ENCODE data around the gene EME2. TPM values are rescaled to one million over a fixed set of nuclear protein-coding genes. Genes with fewer than 3 reads are reported as not detected.

Gene EME2
- total RNA-seq: 17.2 and 20.9 TPM in 2 replicates

GRCh38 chr16:1772362-1772907 is at the start of gene EME2:
EME2 (plus strand) TSS chr16:1772810; CDS start chr16:1773228, 418 bp downstream.

GRCh38 chr16:1771188-1771863 is 1.3 kb upstream of the EME2 start, which contains the start of gene NME3:
NME3 (minus strand) TSS chr16:1771543; CDS start chr16:1771534, 9 bp downstream.

GRCh38 chr16:1772908-1773702 is 495 bp downstream of the EME2 start, which contains the start of gene MRPS34:
MRPS34 (minus strand) TSS chr16:1773134; CDS start chr16:1773119, 15 bp downstream.

GRCh38 chr16:1782408-1783264 is 10.0 kb downstream of the EME2 start, which contains the start of the genes NUBP2 and SPSB3:
NUBP2 (plus strand) TSS chr16:1782960; CDS start chr16:1783021, 61 bp downstream.
SPSB3 (minus strand) TSS chr16:1782571; CDS start chr16:1781483, 1,088 bp downstream.

GRCh38 chr16:1793578-1794220 is 21.1 kb downstream of the EME2 start, which contains the start of gene IGFALS:
IGFALS (minus strand) TSS chr16:1793705; CDS start chr16:1793652, 53 bp downstream.

Other genes with a start within 250 kb of the EME2 start
- 1.4 and 4.8 TPM in 2 replicates for gene TMEM204, start 239.1 kb upstream of the EME2 start, total RNA-seq
- gene IFT140, start 160.7 kb upstream of the EME2 start, total RNA-seq: 32.5 and 41.0 TPM in 2 replicates
- 5.0 and 11.4 TPM in 2 replicates for gene CRAMP1, start 160.4 kb upstream of the EME2 start, total RNA-seq
- 25.5 and 69.2 TPM in 2 replicates for gene JPT2, start 94.5 kb upstream of the EME2 start, total RNA-seq
- 29.7 and 69.6 TPM in 2 replicates for gene MAPK8IP3, start 66.6 kb upstream of the EME2 start, total RNA-seq
- 54.8 and 102 TPM in 2 replicates for gene NME3, start 1.3 kb upstream of the EME2 start, total RNA-seq
- gene MRPS34, start 324 bp downstream of the EME2 start, total RNA-seq: 57.5 and 73.0 TPM in 2 replicates
- 24.1 and 30.9 TPM in 2 replicates for gene SPSB3, start 9.8 kb downstream of the EME2 start, total RNA-seq
- 52.0 and 60.9 TPM in 2 replicates for gene NUBP2, start 10.2 kb downstream of the EME2 start, total RNA-seq
- not detected in 2 replicates for gene IGFALS, start 20.9 kb downstream of the EME2 start, total RNA-seq
- gene HAGH, start 54.0 kb downstream of the EME2 start, total RNA-seq: 54.9 and 57.3 TPM in 2 replicates
- 57.6 and 61.4 TPM in 2 replicates for gene FAHD1, start 54.4 kb downstream of the EME2 start, total RNA-seq
- not detected in 2 replicates for gene MEIOB, start 99.4 kb downstream of the EME2 start, total RNA-seq
- not detected in 2 replicates for gene HS3ST6, start 145.6 kb downstream of the EME2 start, total RNA-seq
- gene MSRB1, start 170.4 kb downstream of the EME2 start, total RNA-seq: 4.1 and 6.2 TPM in 2 replicates
- gene RPL3L, start 181.9 kb downstream of the EME2 start, total RNA-seq: not detected in 2 replicates
- gene NDUFB10, start 186.7 kb downstream of the EME2 start, total RNA-seq: 91.1 and 110 TPM in 2 replicates
- 1,386 and 1,428 TPM in 2 replicates for gene RPS2, start 192.0 kb downstream of the EME2 start, total RNA-seq
- not detected in 2 replicates for gene RNF151, start 194.0 kb downstream of the EME2 start, total RNA-seq
- gene TBL3, start 199.2 kb downstream of the EME2 start, total RNA-seq: 26.4 and 59.3 TPM in 2 replicates
- gene NOXO1, start 208.7 kb downstream of the EME2 start, total RNA-seq: under 0.01 and 0.28 TPM in 2 replicates
- 11.1 and 14.3 TPM in 2 replicates for gene GFER, start 211.4 kb downstream of the EME2 start, total RNA-seq
- 3.6 and 7.3 TPM in 2 replicates for gene SYNGR3, start 217.2 kb downstream of the EME2 start, total RNA-seq
- 13.1 and 29.6 TPM in 2 replicates for gene ZNF598, start 237.0 kb downstream of the EME2 start, total RNA-seq
- gene NPW, start 247.0 kb downstream of the EME2 start, total RNA-seq: 0.30 and 0.65 TPM in 2 replicates